Astrocyte of the spinal cord (primary cell): ENCODE results near the gene PSMA3.

Experiments used
- DNase-seq: peaks from one replicate; pipeline ENCODE4 v3.0.0; 2011; ENCODE audit warnings: low read depth, low spot score
- H3K4me3 ChIP-seq: 2 replicates; pipeline ENCODE4 v1.5.1; 2011; ENCODE audit warnings: low read depth, mild to moderate bottlenecking, low read length, moderate library complexity
- CTCF ChIP-seq: IDR thresholded peaks from 2 replicates; pipeline ENCODE4 v1.5.1; 2012; ENCODE audit warnings: low read depth, mild to moderate bottlenecking, low read length, inconsistent platforms
- in situ Hi-C: cut with HindIII; loops from 2 replicates; pipeline ENCODE4 v1.10.0; 2017; ENCODE audit warnings: low sequenced_read_pairs

Gene PSMA3

GRCh38 chr14:58297762-58298476 is 53.3 kb downstream of the PSMA3 start:
- in situ Hi-C loops = no loop called here
- peak; percentile 100 for DNase-seq
- peak overlapping the region; percentile 94 for H3K4me3 ChIP-seq
- peak; percentile 6 for TF ChIP-seq CTCF

- in situ Hi-C loops = no loop called here
- no peak for TF ChIP-seq CTCF
- DNase-seq = no peak
- peak within 1 kb of the TSS; percentile 94 for H3K4me3 ChIP-seq
These were observed 54.1 kb downstream of the PSMA3 start, which contains the start of gene ARID4A for GRCh38 chr14:58298477-58299400. Gene ARID4A, plus strand, starts transcription at chr14:58298555. Its CDS starts 1,300 bp downstream, at chr14:58299855.

GRCh38 chr14:58299401-58300330 is 55.0 kb downstream of the PSMA3 start:
- peak; percentile 15 for DNase-seq
- TF ChIP-seq CTCF = no peak
- in situ Hi-C loops = no loop called here

GRCh38 chr14:58301416-58301815 is 56.8 kb downstream of the PSMA3 start:
- in situ Hi-C loops = no loop called here
- DNase-seq = no peak
- TF ChIP-seq CTCF = no peak
- no peak overlapping the region for H3K4me3 ChIP-seq

More at GRCh38 chr14:58299401-58300330, 55.0 kb downstream of the PSMA3 start:
- peak overlapping the region; percentile 94 for H3K4me3 ChIP-seq

GRCh38 chr14:58305730-58306129 is 61.1 kb downstream of the PSMA3 start:
- no peak for TF ChIP-seq CTCF
- DNase-seq = no peak
- in situ Hi-C loops = no loop called here
- H3K4me3 ChIP-seq = no peak overlapping the region
